Sigmoid colon (tissue), 7 donors: ENCODE data around the gene HOPX. TPM values are rescaled to one million over a fixed set of nuclear protein-coding genes. Genes with fewer than 3 reads are reported as not detected.

Source experiments
- DNase-seq: peaks from one replicate; pipeline ENCODE4 v3.0.0-alpha.2; 2019
- H3K27ac ChIP-seq, 4 donors: fragments of 200-600 bp; sonication (generic); one replicate each; pipeline ENCODE4 v1.5.1; 2016 to 2019; ENCODE audit warnings: mild to moderate bottlenecking in 1 of 4
- H3K27me3 ChIP-seq, 3 donors: fragments of 200-600 bp; sonication (generic); one replicate each; pipeline ENCODE4 v1.5.1; 2019; ENCODE audit warnings: mild to moderate bottlenecking in 1 of 3
- H3K36me3 ChIP-seq, 4 donors: fragments of 200-600 bp; sonication (generic); one replicate each; pipeline ENCODE4 v1.5.1; 2016 to 2019
- H3K4me1 ChIP-seq, 4 donors: fragments of 200-600 bp; sonication (generic); one replicate each; pipeline ENCODE4 v1.5.1; 2017 to 2019
- H3K4me3 ChIP-seq, 4 donors: fragments of 200-600 bp; sonication (generic); one replicate each; pipeline ENCODE4 v1.5.1; 2017 to 2019; ENCODE audit warnings: mild to moderate bottlenecking in 2 of 4, moderate library complexity in 1 of 4
- H3K9me3 ChIP-seq, 4 donors: fragments of 200-600 bp in 3 of 4; sonication (generic) in 3 of 4; one replicate each; pipeline versions ENCODE4 v1.5.1 to v1.6.1; 2013 to 2019
- EP300 ChIP-seq, 4 donors: sonication (generic); formaldehyde crosslinking; IDR thresholded peaks; one replicate each; pipeline ENCODE4 v1.6.1; 2017; ENCODE audit warnings: antibody characterized with exemption in 4 of 4
- POLR2A ChIP-seq, 2 donors: fragments of 450-650 bp; IDR thresholded peaks; one replicate each; pipeline ENCODE4 v1.6.1; 2016; ENCODE audit warnings: antibody characterized with exemption in 2 of 2, mild to moderate bottlenecking in 2 of 2, moderate library complexity in 2 of 2
- POLR2AphosphoS5 ChIP-seq, 4 donors: sonication (generic); formaldehyde crosslinking; IDR thresholded peaks; one replicate each; pipeline ENCODE4 v1.6.1; 2017; ENCODE audit warnings: antibody characterized with exemption in 4 of 4
- WGBS, 2 donors: extraction: QIAGEN DNeasy Blood & Tissue Kit; methylation state at CpG; one replicate each; pipeline ENCODE4 v1.1.7; 2013; 5-methylcytosine and 5-hydroxymethylcytosine counted together
- intact Hi-C: fragments of 100-400 bp; cut with DNase I; formaldehyde crosslinking; loops from one replicate; pipeline ENCODE4 v1.15.1; 2023
- polyA plus RNA-seq, 3 donors: library from polyadenylated mRNA; stranded (reverse); fragments of 200-250 nt; gene quantifications; one replicate each; pipeline ENCODE4 v1.2.3, GENCODE V29; 2013
- total RNA-seq, 4 donors: library from RNA; depleted of rRNA; stranded (reverse); fragments of >200 nt; gene quantifications; one replicate each; pipeline ENCODE4 v1.1.0, GENCODE V29; 2016
- TF ChIP-seq, protein P1 (sequence below), 4 experiments: fragments of 450-650 bp in 3 of 4; fragments of 200-600 bp in 1 of 4; IDR thresholded peaks; one replicate each; pipeline ENCODE4 v1.5.1; 2016 to 2019; ENCODE audit warnings: antibody characterized with exemption in 4 of 4, mild to moderate bottlenecking in 3 of 4, moderate library complexity in 2 of 4
- donor health status: healthy with polysubstance abuse.
- donor health status: Bipolar disorder and iron deficiency.
- donor health status: healthy.

HOPX gene
- total and polyA plus RNA-seq, 7 donors = 2.5 to 57.9 (median 24.7) TPM

- Histone ChIP-seq H3K4me1 (peaks cover 0 to 13% (median 9%) of the 10 kb centered on the region in 4 donors), H3K27me3 (no peaks in the 10 kb centered on the region), H3K4me3 (no peak overlapping the region), H3K27ac (no peak overlapping the region), H3K36me3 (no peaks in the 10 kb centered on the region), H3K9me3 (no peaks in the 10 kb centered on the region)
- DNase-seq = no peak
- intact Hi-C loops = no loop called here
- WGBS, 2 donors = 32 to 73% methylated on average over 2 of the region's 2 CpGs
- no peak for TF ChIP-seq POLR2AphosphoS5 (IDR thresholded peaks at IDR 0.05)
- no peak for TF ChIP-seq POLR2A (IDR thresholded peaks at IDR 0.05)
- no peak for TF ChIP-seq EP300 (IDR thresholded peaks at IDR 0.05)
- TF ChIP-seq, protein P1, sequence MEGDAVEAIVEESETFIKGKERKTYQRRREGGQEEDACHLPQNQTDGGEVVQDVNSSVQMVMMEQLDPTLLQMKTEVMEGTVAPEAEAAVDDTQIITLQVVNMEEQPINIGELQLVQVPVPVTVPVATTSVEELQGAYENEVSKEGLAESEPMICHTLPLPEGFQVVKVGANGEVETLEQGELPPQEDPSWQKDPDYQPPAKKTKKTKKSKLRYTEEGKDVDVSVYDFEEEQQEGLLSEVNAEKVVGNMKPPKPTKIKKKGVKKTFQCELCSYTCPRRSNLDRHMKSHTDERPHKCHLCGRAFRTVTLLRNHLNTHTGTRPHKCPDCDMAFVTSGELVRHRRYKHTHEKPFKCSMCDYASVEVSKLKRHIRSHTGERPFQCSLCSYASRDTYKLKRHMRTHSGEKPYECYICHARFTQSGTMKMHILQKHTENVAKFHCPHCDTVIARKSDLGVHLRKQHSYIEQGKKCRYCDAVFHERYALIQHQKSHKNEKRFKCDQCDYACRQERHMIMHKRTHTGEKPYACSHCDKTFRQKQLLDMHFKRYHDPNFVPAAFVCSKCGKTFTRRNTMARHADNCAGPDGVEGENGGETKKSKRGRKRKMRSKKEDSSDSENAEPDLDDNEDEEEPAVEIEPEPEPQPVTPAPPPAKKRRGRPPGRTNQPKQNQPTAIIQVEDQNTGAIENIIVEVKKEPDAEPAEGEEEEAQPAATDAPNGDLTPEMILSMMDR (IDR thresholded peaks at IDR 0.05) = no peak
These were observed 42.6 kb upstream of the HOPX start for GRCh38 chr4:56723659-56724230.

DNA sequence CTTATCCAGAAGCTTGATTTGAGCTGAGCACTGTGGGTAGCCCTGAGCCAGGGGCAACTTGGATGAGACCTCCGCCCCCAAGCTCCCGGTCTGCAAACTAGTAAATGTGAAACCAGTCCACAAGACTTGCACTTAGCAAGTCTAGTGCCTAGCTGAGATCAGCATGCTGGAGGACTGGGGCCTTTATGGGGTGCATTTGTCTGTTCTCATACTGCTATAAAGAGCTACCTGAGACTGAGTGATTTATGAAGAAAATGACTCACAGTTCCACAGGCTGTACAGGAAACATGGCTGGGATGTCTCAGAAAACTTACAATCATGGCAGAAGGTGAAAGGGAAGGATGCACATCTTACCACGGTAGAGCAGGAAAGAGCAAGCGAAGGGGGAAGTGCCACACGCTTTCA lies 42.1 kb upstream of the HOPX start:
- TF ChIP-seq POLR2AphosphoS5 (IDR thresholded peaks at IDR 0.05) (no peak), EP300 (IDR thresholded peaks at IDR 0.05) (no peak), POLR2A (IDR thresholded peaks at IDR 0.05) (no peak)
- TF ChIP-seq, protein P1 (IDR thresholded peaks at IDR 0.05) = no peak
- Histone ChIP-seq H3K27me3 (no peaks in the 10 kb centered on the region), H3K4me3 (no peak overlapping the region), H3K27ac (no peak overlapping the region), H3K4me1 (peaks cover 0 to 10% (median 7%) of the 10 kb centered on the region in 4 donors), H3K36me3 (no peaks in the 10 kb centered on the region), H3K9me3 (no peaks in the 10 kb centered on the region)
- WGBS, 2 donors = 66 to 80% methylated on average over 5 of the region's 5 CpGs
- DNase-seq = no peak
- intact Hi-C loops = no loop called here

- no peaks in the 10 kb centered on the region for H3K27me3 ChIP-seq
- intact Hi-C loops = no loop called here
- peaks cover 0 to 5% (median 0%) of the 10 kb centered on the region in 4 donors for H3K9me3 ChIP-seq
- H3K36me3 ChIP-seq = no peaks in the 10 kb centered on the region
- no peak for TF ChIP-seq EP300 (IDR thresholded peaks at IDR 0.05)
- no peak for TF ChIP-seq POLR2AphosphoS5 (IDR thresholded peaks at IDR 0.05)
- TF ChIP-seq, protein P1 (IDR thresholded peaks at IDR 0.05) = no peak
- TF ChIP-seq POLR2A (IDR thresholded peaks at IDR 0.05) = no peak
- H3K4me1 ChIP-seq = peaks cover 0 to 12% (median 5%) of the 10 kb centered on the region in 4 donors
- WGBS, 2 donors = 85 to 88% methylated on average over 1 of the region's 1 CpG
- H3K4me3 ChIP-seq = no peak overlapping the region
- no peak for DNase-seq
- no peak overlapping the region for H3K27ac ChIP-seq
These were observed 27.1 kb upstream of the HOPX start for GRCh38 chr4:56708146-56708545.

DNA sequence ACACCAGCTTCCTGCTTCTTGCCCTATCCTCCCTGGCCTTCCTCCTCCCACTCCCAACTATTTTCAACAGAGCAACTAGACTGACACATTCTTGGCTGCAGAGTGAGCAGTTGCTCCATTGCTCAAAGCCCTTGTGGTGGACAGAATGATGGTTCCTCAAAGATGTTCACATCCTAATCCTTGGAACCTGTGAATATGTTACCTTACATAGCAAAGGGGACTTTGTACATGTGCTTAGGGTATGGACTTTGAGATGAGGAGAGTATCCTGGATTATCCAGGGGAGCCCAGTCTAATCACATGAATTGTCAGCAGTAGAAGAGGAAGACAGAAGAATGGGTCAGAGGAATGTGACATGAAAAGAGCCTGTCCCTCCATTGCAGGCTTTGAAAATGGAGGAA lies 24.9 kb upstream of the HOPX start:
- no peak for DNase-seq
- peaks cover 0 to 12% (median 5%) of the 10 kb centered on the region in 4 donors for H3K4me1 ChIP-seq
- H3K27me3 ChIP-seq = no peaks in the 10 kb centered on the region
- intact Hi-C loops = no loop called here
- H3K4me3 ChIP-seq = no peak overlapping the region
- H3K27ac ChIP-seq = no peak overlapping the region
- H3K9me3 ChIP-seq = peaks cover 0 to 1% (median 0%) of the 10 kb centered on the region in 4 donors
- no peaks in the 10 kb centered on the region for H3K36me3 ChIP-seq
- no peak for TF ChIP-seq POLR2AphosphoS5 (IDR thresholded peaks at IDR 0.05)
- no peak for TF ChIP-seq POLR2A (IDR thresholded peaks at IDR 0.05)
- TF ChIP-seq EP300 (IDR thresholded peaks at IDR 0.05) = no peak
- TF ChIP-seq, protein P1 (IDR thresholded peaks at IDR 0.05) = no peak

GRCh38 chr4:56705334-56705733 lies 24.2 kb upstream of the HOPX start:
- no peak for DNase-seq
- TF ChIP-seq POLR2AphosphoS5 (IDR thresholded peaks at IDR 0.05) = no peak
- TF ChIP-seq, protein P1 (IDR thresholded peaks at IDR 0.05) = no peak
- TF ChIP-seq POLR2A (IDR thresholded peaks at IDR 0.05) = no peak
- no peak for TF ChIP-seq EP300 (IDR thresholded peaks at IDR 0.05)
- no peaks in the 10 kb centered on the region for H3K27me3 ChIP-seq
- H3K27ac ChIP-seq = no peak overlapping the region
- no peaks in the 10 kb centered on the region for H3K9me3 ChIP-seq
- 93% methylated on average over 6 of the region's 6 CpGs for WGBS, 2 donors
- no peak overlapping the region for H3K4me3 ChIP-seq
- intact Hi-C loops = no loop called here
- H3K36me3 ChIP-seq = no peaks in the 10 kb centered on the region
- H3K4me1 ChIP-seq = peaks cover 0 to 12% (median 5%) of the 10 kb centered on the region in 4 donors
